ENCODE data around the gene SLC6A7. TPM values are rescaled to one million over a fixed set of nuclear protein-coding genes. Genes with fewer than 3 reads are reported as not detected.

SLC6A7 gene
- total RNA-seq, 1 donor from 2014 or later: not detected

- DNase-seq (ENCODE audit: low read depth): no peak
- TF ChIP-seq CTCF (conservative IDR thresholded peaks at IDR 0.05; ENCODE audit: low read depth, low read length): no peak
- H3K4me3 ChIP-seq (ENCODE audit: low read depth, low read length): no peak overlapping the region
Measured at GRCh38 chr5:150144246-150144801, 45.5 kb upstream of the SLC6A7 start.

- no peak for TF ChIP-seq CTCF (conservative IDR thresholded peaks at IDR 0.05; ENCODE audit: low read depth, low read length)
- DNase-seq (ENCODE audit: low read depth): no peak
- no peak overlapping the region for H3K4me3 ChIP-seq (ENCODE audit: low read depth, low read length)
Measured at GRCh38 chr5:150144879-150145278, 45.0 kb upstream of the SLC6A7 start.

- no peak for DNase-seq (ENCODE audit: low read depth)
- TF ChIP-seq CTCF (conservative IDR thresholded peaks at IDR 0.05; ENCODE audit: low read depth, low read length): no peak
- no peak overlapping the region for H3K4me3 ChIP-seq (ENCODE audit: low read depth, low read length)
Measured at GRCh38 chr5:150146235-150146634, 43.6 kb upstream of the SLC6A7 start.

- no peak overlapping the region for H3K4me3 ChIP-seq (ENCODE audit: low read depth, low read length)
- no peak for DNase-seq (ENCODE audit: low read depth)
- no peak for TF ChIP-seq CTCF (conservative IDR thresholded peaks at IDR 0.05; ENCODE audit: low read depth, low read length)
Measured at GRCh38 chr5:150146862-150147601, 42.8 kb upstream of the SLC6A7 start.

- H3K4me3 ChIP-seq (ENCODE audit: low read depth, low read length): no peak overlapping the region
- no peak for TF ChIP-seq CTCF (conservative IDR thresholded peaks at IDR 0.05; ENCODE audit: low read depth, low read length)
- DNase-seq (ENCODE audit: low read depth): no peak
Measured at GRCh38 chr5:150147670-150148069, 42.2 kb upstream of the SLC6A7 start.

GRCh38 chr5:150148117-150148927 lies 41.5 kb upstream of the SLC6A7 start:
- no peak overlapping the region for H3K4me3 ChIP-seq (ENCODE audit: low read depth, low read length)
- no peak for TF ChIP-seq CTCF (conservative IDR thresholded peaks at IDR 0.05; ENCODE audit: low read depth, low read length)
- no peak for DNase-seq (ENCODE audit: low read depth)

All from epithelial cell of proximal tubule (primary cell).